GM19324 (cell line): ENCODE measurements around the gene BACE2.

Experiments
- ATAC-seq: cut with Tn5 transposase; IDR thresholded peaks from one replicate; pipeline ENCODE4 v1.9.1; 2021; ENCODE audit warnings: mild to moderate bottlenecking, moderate library complexity; ENCODE audit not compliant: unreplicated experiment, low FRiP score

BACE2 gene

GRCh38 chr21:41210426-41211059, 42.6 kb downstream of the BACE2 start:
- ATAC-seq: no peak

GRCh38 chr21:41211060-41211805, 43.3 kb downstream of the BACE2 start:
- no peak for ATAC-seq

- ATAC-seq: no peak
Measured at GRCh38 chr21:41213021-41213420, 45.1 kb downstream of the BACE2 start.

- ATAC-seq: no peak
Measured at GRCh38 chr21:41215856-41216408, 48.0 kb downstream of the BACE2 start.

GRCh38 chr21:41216486-41216885, 48.5 kb downstream of the BACE2 start:
- ATAC-seq: no peak

- no peak for ATAC-seq
Measured at GRCh38 chr21:41217671-41218385, 49.9 kb downstream of the BACE2 start.

- no peak for ATAC-seq
Measured at GRCh38 chr21:41219498-41220207, 51.7 kb downstream of the BACE2 start.

GRCh38 chr21:41220208-41220733, 52.3 kb downstream of the BACE2 start:
- no peak for ATAC-seq

DNA sequence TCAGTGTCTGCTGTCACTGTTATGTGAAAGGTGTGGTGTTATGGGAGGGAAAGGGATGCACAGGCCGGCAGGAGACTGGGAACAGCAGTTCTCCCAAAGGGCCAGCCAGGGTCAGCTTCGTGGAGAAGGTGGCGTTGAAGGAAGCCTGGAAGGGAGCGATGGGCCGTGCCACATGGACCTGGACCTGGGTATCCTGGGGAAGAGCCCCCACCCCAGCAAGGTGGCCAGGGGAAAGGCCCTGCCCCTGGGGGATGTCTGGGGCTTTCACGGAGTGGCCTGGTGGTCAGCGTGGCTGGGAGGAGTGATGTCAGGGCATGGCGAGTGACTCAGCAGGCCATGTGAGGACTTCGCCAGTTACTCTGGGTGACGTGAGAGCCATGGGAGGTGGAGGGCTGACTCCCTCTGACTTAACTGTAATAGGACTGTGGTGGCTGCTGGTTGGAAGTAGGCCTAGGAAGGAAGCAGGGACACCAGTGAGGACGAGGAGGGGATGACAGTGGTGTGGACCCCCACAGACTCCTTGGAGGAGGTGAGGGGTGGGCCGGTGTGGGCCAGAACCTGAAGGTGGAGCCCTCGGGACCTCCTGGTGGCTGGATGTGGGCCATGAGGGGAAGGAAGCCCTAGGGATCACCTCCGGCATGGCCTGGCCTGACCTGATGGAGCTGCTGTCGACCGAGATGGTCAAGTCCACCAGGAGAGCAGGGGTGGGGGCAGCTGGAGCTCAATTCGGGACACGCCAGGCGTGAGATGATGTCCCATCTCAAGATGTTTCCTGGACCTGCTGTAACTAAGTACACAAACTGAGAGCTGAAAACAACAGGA, 54.5 kb downstream of the BACE2 start:
- no peak for ATAC-seq

GRCh38 chr21:41226853-41227252, 58.9 kb downstream of the BACE2 start:
- ATAC-seq: no peak

DNA sequence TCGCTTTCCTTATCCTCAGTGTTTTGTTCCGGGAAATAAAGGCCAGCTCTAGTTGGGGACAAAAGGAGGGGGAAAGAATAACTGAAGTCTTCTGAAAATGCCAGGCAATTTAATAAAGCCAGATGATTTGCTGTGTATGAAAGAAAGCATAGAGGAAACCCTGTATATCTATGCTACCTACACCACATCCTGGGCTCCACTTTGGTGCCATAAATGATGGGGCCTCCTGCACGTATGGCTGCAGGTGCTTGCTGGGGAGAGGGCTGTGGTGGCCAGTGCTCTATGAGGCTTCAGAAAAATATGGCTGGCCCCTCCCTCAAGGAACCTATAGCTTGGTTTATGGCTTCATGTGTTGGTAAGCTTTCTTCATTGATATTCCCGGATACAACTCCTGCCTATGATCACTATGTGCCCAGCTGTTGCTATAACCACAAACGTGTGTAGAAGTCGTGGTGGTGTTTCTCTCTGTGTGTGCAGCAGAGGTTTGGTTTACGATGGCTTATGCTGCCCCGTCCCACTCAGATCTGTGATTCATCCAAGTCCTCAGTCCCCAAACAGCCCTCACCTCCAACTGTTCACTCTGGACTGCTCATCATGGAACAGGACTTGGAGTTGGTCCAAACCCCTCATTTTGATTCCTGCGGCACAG, 59.5 kb downstream of the BACE2 start:
- ATAC-seq: no peak

DNA sequence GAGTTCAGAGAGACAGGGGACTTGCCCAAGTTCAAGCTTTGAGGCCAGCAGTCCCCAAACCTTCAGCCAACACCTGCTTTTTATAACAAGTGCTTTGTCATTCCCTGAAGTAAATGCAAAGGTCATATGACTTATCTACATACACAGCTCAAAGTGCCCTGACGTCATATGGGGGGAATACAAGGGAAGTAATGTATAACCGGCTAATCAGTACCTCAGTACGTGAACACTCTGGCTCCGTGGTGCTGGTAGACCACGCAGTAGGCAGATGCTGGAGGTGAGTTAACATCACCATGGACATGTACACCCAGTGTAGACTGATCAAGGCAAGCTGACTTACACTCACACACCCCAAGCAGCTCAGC, 60.0 kb downstream of the BACE2 start:
- ATAC-seq: no peak

DNA sequence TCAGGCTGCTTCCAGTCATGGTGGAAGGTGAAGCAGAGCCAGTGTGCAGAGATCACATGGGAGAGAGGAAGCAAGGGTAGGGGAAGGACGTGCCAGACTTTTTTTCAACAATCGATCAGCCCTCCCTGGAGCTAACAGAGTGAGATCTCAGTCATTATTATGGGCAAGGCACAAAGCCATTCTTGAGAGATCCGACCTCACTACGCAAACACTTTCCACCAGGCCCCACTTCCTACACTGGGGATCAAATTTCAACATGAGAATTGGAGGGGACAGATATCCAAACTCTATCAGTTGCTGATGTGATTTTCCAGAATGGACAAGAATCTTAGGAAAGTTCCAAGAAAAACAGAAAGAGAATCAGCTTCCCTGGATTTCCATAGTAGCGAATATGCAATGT, 60.5 kb downstream of the BACE2 start:
- no peak for ATAC-seq

- ATAC-seq: no peak
Measured at GRCh38 chr21:41228958-41229357, 61.0 kb downstream of the BACE2 start.

- ATAC-seq: no peak
Measured at GRCh38 chr21:41229509-41230248, 61.7 kb downstream of the BACE2 start.

DNA sequence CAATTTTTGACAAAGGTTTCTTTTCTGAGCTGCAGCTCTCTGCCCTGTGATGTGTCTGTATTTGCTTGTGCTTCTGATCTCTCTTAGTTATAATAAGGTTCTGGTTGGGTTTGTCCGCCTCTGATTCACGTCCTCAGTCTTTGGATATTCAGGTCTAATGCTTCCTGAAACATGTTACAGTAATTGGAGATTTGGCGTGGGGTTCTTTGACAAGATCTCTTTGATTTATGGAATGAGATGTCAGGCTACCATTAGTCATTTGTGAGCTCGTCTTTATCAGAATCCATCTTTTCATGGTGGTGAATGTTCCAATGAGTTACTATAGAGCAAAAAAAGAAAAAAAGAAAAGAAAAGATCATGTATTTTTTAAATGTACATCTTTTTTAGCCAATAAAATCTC, 62.5 kb downstream of the BACE2 start:
- ATAC-seq: no peak

DNA sequence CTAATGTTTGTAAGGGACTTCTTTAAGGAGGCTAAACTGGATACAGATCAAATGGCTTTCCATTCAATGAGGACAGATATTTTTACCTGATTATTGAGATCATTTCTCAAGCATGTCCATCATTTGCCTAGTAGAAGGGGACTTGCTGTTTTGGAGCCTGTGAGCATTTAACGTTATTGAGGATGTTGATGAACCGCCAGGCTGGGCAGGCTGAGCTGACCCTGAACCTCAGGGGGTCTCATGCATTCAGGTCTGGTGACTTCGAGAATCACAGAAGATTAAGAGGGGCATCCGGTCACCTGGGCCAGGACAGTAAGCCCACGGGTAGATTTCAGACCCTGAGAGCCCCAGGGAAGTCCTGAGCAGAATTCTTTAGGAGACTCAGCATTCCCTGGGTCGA, 63.1 kb downstream of the BACE2 start:
- no peak for ATAC-seq

DNA sequence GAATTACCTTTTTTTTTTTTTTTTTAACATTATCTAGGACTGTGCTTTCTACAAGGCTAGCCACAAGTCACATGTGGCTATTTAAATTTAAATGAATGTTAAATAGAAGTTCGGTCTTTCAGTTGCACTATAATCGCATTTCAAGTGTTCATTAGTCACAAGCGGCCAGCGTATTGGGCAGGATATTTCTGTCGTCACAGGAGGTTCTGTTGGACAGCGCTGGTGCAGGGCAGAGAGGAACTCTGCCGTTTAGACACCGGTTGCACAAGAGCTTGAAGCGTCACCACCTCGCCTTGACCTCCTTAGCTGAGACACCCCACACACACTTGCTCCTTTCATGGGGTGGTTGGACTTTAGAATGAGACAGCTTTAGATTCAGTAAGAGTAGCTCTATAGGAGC, 64.1 kb downstream of the BACE2 start:
- ATAC-seq: no peak

DNA sequence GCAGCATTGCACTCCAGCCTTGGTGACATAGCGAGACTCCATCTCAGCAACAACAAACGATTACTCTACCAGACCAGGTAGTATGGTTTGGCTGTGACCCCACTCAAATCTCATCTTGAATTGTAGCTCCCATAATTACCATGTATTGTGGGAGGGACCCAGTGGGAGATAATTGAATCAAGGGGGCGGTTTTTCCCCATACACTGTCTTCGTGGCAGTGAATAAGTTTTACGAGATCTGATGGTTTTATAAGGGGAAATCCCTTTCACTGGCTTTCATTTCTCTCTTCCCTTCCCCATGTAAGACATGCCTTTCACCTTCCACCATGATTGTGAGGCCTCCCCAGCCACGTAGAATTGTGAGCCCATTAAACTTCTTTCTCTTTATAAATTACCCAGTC, 66.0 kb downstream of the BACE2 start:
- ATAC-seq: no peak
